Kidney tubule cell (primary cell): ENCODE measurements around the gene OTUB2.
A peak's percentile ranks its signal among the peaks of the same experiment; 100 is the strongest.

Experiments used
- DNase-seq: peaks from one replicate; pipeline ENCODE4 v3.0.0-alpha.2; 2018; ENCODE audit warnings: low spot score

OTUB2 gene

GRCh38 chr14:94021416-94022157 lies 4.6 kb upstream of the OTUB2 start:
- no peak for DNase-seq

GRCh38 chr14:94022532-94023411 lies 3.4 kb upstream of the OTUB2 start:
- no peak for DNase-seq

- no peak for DNase-seq
Observed at GRCh38 chr14:94024549-94024948, 1.6 kb upstream of the OTUB2 start.

GRCh38 chr14:94025720-94026119 lies 420 bp upstream of the OTUB2 start:
- DNase-seq = peak; percentile 93

- DNase-seq = no peak
Observed at GRCh38 chr14:94026889-94027469, 839 bp downstream of the OTUB2 start.

GRCh38 chr14:94027566-94028449 lies 1.7 kb downstream of the OTUB2 start:
- DNase-seq = peak; percentile 73

GRCh38 chr14:94028450-94028826 lies 2.3 kb downstream of the OTUB2 start:
- DNase-seq = peak; percentile 62

GRCh38 chr14:94029265-94029664 lies 3.1 kb downstream of the OTUB2 start:
- DNase-seq = no peak

GRCh38 chr14:94029671-94030203 lies 3.6 kb downstream of the OTUB2 start:
- DNase-seq = no peak

- DNase-seq = no peak
Observed at GRCh38 chr14:94030571-94030970, 4.4 kb downstream of the OTUB2 start.

GRCh38 chr14:94031161-94031882 lies 5.2 kb downstream of the OTUB2 start:
- DNase-seq = no peak

GRCh38 chr14:94031883-94032279 lies 5.7 kb downstream of the OTUB2 start:
- DNase-seq = no peak

GRCh38 chr14:94034886-94035285 lies 8.7 kb downstream of the OTUB2 start:
- DNase-seq = no peak

- DNase-seq = peak; percentile 78
Observed at GRCh38 chr14:94036313-94037167, 10.4 kb downstream of the OTUB2 start.

- DNase-seq = no peak
Observed at GRCh38 chr14:94037954-94038353, 11.8 kb downstream of the OTUB2 start.

- DNase-seq = no peak
Observed at GRCh38 chr14:94038510-94038909, 12.4 kb downstream of the OTUB2 start.

GRCh38 chr14:94038921-94039629 lies 12.9 kb downstream of the OTUB2 start:
- no peak for DNase-seq

GRCh38 chr14:94040247-94040646 lies 14.1 kb downstream of the OTUB2 start:
- DNase-seq = no peak

- DNase-seq = no peak
Observed at GRCh38 chr14:94040796-94041195, 14.7 kb downstream of the OTUB2 start.
